GM23338 (cell line): ENCODE results near the gene MFSD2B.

Source experiments
- CREB1 ChIP-seq: fragments of 250-450 bp; sonication (Bioruptor Pico); IDR thresholded peaks from 2 replicates; pipeline ENCODE4 v1.5.0; 2020; ENCODE audit warnings: low read depth, mild to moderate bottlenecking, moderate library complexity
- CTCF ChIP-seq, 2 experiments: fragments of 200-600 bp in 1 of 2; sonication (generic) in 1 of 2; conservative IDR thresholded peaks; 2 replicates each; pipeline versions ENCODE4 v1.5.1 to v1.6.1; 2016 to 2017; ENCODE audit warnings: antibody characterized with exemption in 2 of 2, low read depth in 2 of 2, mild to moderate bottlenecking in 2 of 2, moderate library complexity in 1 of 2
- ETS1 ChIP-seq: IDR thresholded peaks from 2 replicates; pipeline ENCODE4 v1.6.1; 2016; ENCODE audit warnings: antibody characterized with exemption
- EZH2 ChIP-seq: fragments of 200-600 bp; sonication (generic); IDR thresholded peaks from one replicate; pipeline ENCODE4 v1.8.0; 2017; ENCODE audit warnings: antibody characterized with exemption, mild to moderate bottlenecking, low read depth; ENCODE audit not compliant: unreplicated experiment
- EZH2phosphoT487 ChIP-seq: fragments of 200-600 bp; sonication (generic); IDR thresholded peaks from one replicate; pipeline ENCODE4 v1.8.1; 2018; ENCODE audit warnings: antibody characterized with exemption; ENCODE audit not compliant: unreplicated experiment
- JUNB ChIP-seq: IDR thresholded peaks from one replicate; pipeline ENCODE4 v1.6.1; 2016; ENCODE audit warnings: antibody characterized with exemption; ENCODE audit not compliant: unreplicated experiment
- NANOG ChIP-seq: IDR thresholded peaks from 2 replicates; pipeline ENCODE4 v1.6.1; 2016; ENCODE audit warnings: antibody characterized with exemption, borderline replicate concordance
- POLR2AphosphoS5 ChIP-seq: IDR thresholded peaks from 2 replicates; pipeline ENCODE4 v1.6.1; 2016; ENCODE audit warnings: antibody characterized with exemption, low read depth
- REST ChIP-seq: IDR thresholded peaks from one replicate; pipeline ENCODE4 v1.6.1; 2018; ENCODE audit warnings: antibody characterized with exemption; ENCODE audit not compliant: unreplicated experiment
- STAT1 ChIP-seq: IDR thresholded peaks from one replicate; pipeline ENCODE4 v1.6.1; 2016; ENCODE audit warnings: antibody characterized with exemption; ENCODE audit not compliant: unreplicated experiment
- ZNF114 ChIP-seq: fragments of 250-450 bp; sonication (Bioruptor Pico); IDR thresholded peaks from 2 replicates; pipeline ENCODE4 v1.5.0; 2020; ENCODE audit warnings: mild to moderate bottlenecking, moderate library complexity
- ZNF331 ChIP-seq: fragments of 250-450 bp; sonication (Bioruptor Pico); IDR thresholded peaks from 2 replicates; pipeline ENCODE4 v1.5.0; 2020; ENCODE audit warnings: low read depth, mild to moderate bottlenecking, moderate library complexity
- ZNF462 ChIP-seq: fragments of 250-450 bp; sonication (Bioruptor Pico); IDR thresholded peaks from 2 replicates; pipeline ENCODE4 v1.5.0; 2020; ENCODE audit warnings: mild to moderate bottlenecking, moderate library complexity

- TF ChIP-seq REST (no peak), CTCF (conservative IDR thresholded peaks at IDR 0.05; ENCODE audit: low read depth in 2 of 2) (no peak), EZH2 (no peak), POLR2AphosphoS5 (no peak), CREB1 (CRISPR knock-in tag) (no peak), EZH2phosphoT487 (no peak), NANOG (no peak), JUNB (no peak), ZNF114 (no peak), ZNF331 (no peak), STAT1 (no peak), ETS1 (no peak), ZNF462 (CRISPR knock-in tag) (no peak)
These were observed 45.9 kb downstream of the MFSD2B start for GRCh38 chr2:24055750-24056149.
